C4-2B (cell line): ENCODE data around the gene DGKD.

Experiments used
- CTCF ChIP-seq: fragments of 450-650 bp; conservative IDR thresholded peaks from 2 replicates; pipeline ENCODE4 v1.5.1; 2017; ENCODE audit warnings: mild to moderate bottlenecking
- ZFX ChIP-seq: fragments of 450-650 bp; IDR thresholded peaks from 2 replicates; pipeline ENCODE4 v1.6.1; 2017

- TF ChIP-seq CTCF (no peak), ZFX (no peak)
Measured at GRCh38 chr2:233458031-233458610, 103.8 kb downstream of the DGKD start.
